Measurements from ENCODE around the gene ZMYM1. TPM values are rescaled to one million over a fixed set of nuclear protein-coding genes. Genes with fewer than 3 reads are reported as not detected.

Gene ZMYM1
- 25.6 and 26.7 TPM in 2 replicates for total RNA-seq

GRCh38 chr1:35079003-35079930 is at the start of gene ZMYM1:
ZMYM1 (plus strand) TSS chr1:35079385; CDS start chr1:35093988, 14,603 bp downstream.

Other genes with a start within 250 kb of the ZMYM1 start
- gene SMIM12, start 219.6 kb upstream of the ZMYM1 start, total RNA-seq, result 23.5 and 41.2 TPM in 2 replicates
- gene DLGAP3, start 149.7 kb upstream of the ZMYM1 start, total RNA-seq, result under 0.01 TPM in 1 of 2 replicates, not detected in the other
- 25.3 and 33.9 TPM in 2 replicates for gene TMEM35B, start 94.0 kb upstream of the ZMYM1 start, total RNA-seq
- 14.3 and 22.4 TPM in 2 replicates for gene ZMYM6, start 47.4 kb upstream of the ZMYM1 start, total RNA-seq
- gene SFPQ, start 113.8 kb downstream of the ZMYM1 start, total RNA-seq, result 214 and 311 TPM in 2 replicates
- 28.4 and 37.7 TPM in 2 replicates for gene ZMYM4, start 189.3 kb downstream of the ZMYM1 start, total RNA-seq